GM08714 (cell line): ENCODE results near the gene LMX1A.

ENCODE experiments used
- H3K4me3 ChIP-seq: fragments of 200-500 bp; sonication (Bioruptor generic); 2 replicates; pipeline ENCODE4 v1.5.1; 2014; ENCODE audit warnings: mild to moderate bottlenecking, low read length, inconsistent platforms
- ZNF274 ChIP-seq: IDR thresholded peaks from 2 replicates; pipeline ENCODE4 v1.6.1; 2012; ENCODE audit warnings: mild to moderate bottlenecking, low read depth, low read length

The LMX1A gene

DNA sequence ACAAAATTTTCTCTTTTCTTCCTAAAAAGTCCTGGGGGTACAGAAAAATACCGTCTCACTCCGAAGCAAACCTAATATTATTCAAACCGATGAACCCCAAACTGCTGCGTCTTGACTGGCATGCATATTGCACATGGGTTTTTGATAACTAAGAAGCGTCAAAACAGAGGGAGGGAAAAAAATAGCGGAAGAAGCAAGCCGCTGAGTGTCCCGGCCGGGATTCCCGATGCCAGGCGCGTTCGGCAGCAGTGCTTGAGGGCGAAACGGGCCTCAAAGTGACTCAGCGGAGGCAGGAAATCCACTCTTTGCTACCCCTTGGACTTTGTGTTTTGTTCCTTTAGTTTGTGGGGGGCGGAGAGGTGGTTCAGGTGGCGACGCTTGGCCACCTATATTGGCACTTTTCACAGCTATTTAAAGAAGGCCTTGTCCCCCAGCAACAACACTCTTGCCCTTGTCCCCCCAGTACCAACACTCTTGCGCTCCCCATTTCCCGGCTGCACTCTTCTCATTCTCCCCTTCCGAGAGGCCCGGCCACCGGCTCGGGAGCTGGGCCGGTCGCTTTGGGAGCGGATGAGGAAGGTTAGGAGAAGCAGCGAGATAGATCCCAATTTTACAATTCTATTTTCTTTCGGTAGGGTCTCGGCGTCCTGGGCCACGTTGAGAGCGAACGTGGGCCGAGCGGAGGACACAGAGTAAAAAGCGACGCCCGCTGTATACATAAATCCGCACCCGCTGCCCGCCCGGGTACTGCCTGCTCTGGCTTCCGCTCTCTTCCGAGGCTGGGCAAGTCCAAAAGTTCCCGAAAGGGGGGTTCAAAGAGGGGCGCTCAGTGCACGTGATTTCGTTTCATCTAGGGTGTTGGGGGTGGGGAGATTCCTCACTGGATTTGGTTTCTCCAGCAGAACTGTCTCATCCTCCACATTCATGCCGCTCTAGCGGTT, 2.5 kb downstream of the LMX1A start:
- no peak overlapping the region for H3K4me3 ChIP-seq
- no peak for TF ChIP-seq ZNF274

DNA sequence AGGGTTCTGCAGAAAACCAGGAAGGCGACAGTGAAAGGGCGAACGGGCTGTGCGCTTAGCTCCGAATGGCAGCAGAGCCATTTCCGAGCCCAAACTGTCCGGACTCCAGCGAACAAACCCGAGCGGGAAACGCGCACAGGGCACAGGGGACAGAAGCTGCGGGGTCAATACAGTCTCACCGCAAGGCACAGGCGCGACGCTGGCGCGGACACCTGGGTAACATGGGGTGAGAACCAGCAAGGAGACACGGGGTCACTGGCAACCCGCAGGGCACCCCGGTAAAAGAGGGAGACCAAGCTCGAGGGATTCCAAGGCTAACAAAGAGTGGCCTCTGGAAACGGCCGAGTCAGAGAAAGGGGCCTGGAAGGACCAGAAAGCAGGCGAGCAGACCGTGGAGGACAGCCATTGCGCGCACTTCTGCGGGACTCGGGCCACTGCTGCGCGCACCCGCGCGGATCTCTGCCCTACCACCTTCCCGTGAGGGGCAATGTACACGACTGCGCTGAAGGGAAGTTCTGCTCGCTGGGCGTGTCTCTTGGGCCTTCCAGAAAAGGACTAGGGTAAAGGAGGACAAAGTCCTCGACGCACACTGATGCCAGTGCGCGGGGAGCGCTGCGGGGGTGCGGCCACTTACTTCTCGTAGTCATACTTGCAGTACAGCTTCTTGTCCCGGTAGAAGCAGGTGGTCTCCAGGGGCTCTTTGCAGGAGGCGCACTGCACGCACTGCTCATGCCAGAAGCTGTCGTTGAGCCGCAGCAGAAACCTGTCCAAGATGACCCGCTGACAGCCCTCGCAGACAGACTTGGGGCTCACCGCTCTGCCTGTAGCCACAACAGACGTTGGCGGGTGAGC, 3.8 kb downstream of the LMX1A start:
- no peak for TF ChIP-seq ZNF274
- H3K4me3 ChIP-seq = no peak overlapping the region

DNA sequence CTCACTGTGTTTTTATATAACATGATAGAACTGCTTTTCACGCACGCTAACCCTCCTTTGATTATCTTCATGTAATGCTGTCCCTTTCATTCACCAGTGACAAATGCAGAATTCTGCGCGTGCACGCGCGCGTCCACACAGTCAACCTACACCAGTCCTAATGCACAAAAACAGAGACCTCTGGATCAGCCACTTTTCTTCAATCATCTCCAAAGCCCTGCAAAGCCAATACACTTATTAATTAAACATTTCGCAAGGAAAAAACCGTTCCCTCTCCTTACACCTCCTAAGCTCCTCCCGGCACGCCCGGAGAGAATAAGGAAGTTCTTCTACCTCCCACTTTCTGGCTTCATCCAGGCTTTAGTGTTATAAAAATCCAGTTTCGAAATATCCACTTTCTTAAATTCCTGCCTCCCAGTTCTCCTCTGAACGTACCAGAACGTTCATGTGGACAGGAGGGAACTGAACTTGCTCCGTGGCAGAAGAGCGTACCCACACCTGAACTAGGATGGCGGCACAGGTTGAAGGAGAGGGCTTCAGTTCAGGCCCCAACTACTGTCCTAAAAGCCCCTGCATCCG, 4.6 kb downstream of the LMX1A start:
- H3K4me3 ChIP-seq = no peak overlapping the region
- TF ChIP-seq ZNF274 = no peak

DNA sequence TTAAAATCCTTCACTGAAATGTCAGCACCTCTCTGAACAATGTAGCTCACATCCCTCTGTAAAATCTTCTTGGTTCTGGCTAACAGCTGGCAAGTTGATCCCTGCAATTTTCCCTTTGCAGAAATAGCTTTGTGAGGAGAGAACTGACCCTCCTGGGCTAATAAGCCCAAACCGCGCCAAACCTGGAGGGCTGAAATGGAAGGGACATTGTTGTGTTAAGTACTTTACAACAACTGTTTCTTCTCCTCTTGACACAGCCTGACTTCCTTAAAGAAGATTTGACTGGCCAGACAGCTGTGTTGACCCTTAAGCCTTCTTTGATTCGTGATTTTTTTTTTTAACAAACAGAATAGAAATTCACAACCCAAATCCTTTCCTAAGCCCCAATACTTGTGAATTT, 5.7 kb downstream of the LMX1A start:
- TF ChIP-seq ZNF274 = no peak
- H3K4me3 ChIP-seq = no peak overlapping the region

DNA sequence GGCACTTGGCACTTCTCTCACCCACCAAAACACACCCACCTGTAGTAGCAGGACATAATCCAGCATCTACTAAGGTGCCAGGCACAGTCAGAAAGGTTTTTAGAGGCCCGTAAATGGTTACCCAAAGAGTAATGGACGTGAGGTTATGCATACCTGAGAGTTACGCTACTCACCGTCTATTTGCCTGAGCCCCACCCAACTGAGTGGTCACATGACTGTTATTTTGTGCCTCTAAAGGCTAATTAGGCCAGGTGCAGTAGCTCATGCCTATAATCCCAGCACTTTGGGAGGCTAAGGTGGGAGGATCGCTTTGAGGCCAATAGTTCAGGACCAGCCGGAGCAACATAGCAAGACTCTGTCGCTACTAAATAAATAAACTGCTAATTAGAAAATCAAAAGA, 11.0 kb downstream of the LMX1A start:
- no peak for TF ChIP-seq ZNF274
- H3K4me3 ChIP-seq = no peak overlapping the region

DNA sequence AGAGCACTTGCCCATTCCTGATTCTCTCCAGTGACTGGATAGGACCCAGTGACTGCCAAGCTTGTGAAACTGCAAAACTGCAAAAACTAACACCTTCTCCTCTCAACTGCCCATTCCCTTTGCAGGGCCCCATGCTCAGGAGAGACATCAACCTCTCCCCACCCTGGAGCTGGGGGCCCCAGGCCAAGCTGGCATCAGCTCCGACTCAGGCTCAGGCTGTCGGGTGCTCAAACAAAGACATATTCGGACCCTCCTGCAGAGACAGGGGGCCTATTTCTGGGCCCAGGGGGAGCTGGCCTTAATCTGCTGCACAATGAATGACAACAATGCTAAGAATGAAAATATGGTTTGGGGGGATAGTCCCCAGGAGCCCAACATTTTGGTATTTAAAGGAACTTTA, 11.8 kb downstream of the LMX1A start:
- TF ChIP-seq ZNF274 = no peak
- H3K4me3 ChIP-seq = no peak overlapping the region

DNA sequence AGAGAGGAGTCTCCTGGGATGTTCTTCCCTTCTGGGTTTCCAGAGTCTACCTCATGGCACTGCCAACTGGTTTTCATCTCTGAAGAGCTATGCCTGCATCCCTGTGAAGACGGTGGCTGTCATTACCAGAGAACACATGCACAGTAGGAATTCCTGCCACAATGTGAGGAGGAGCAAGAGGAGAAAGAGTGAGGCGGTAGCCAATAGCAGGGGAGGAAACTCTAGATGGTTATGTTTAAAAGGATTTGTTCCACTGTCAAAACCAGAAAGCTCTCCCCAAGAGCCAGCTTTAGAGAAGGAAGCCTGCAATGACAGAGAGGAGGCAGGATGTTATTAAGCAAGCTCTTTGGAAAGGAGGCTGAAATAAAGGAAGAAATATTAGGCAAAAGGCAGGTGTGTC, 12.3 kb downstream of the LMX1A start:
- H3K4me3 ChIP-seq = no peak overlapping the region
- no peak for TF ChIP-seq ZNF274

DNA sequence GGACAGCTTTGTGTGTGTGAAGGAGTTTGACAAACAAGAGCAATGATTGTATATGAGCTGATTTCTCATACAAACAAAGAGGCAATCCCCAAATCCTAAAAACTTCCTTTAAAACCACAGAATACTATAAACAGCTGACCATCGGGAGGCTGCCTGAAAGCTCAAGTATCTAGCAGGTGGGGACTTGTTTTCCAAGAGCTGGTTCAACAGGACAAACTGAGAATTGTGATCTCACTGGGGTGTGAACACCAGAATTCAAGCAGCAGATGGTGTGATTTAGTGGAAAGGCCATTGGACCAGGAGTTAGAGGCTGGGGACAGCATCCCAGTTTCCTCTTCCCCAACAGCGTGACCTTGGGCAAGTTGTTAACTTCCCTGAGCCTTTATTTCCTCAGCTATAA, 13.9 kb downstream of the LMX1A start:
- H3K4me3 ChIP-seq = no peak overlapping the region
- no peak for TF ChIP-seq ZNF274

DNA sequence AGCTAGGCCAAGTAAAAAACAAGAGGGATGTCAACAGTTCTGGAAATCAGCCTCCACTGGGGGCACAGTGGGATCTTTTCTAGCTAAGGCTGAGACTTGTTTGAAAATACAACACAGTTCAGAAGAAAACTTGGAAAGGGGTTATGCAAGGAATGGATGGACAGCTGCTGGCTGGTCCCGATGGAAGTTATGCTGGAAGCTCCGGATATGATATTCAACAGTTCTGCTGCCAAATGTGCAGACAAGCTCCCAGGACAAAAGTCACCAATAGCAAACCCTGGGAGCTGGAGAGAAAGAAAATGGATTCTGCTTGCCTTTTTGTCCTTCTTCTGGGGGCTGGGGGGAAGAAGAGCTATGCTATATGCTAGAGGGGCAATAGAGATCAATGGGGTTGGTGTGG, 14.3 kb downstream of the LMX1A start:
- no peak for TF ChIP-seq ZNF274
- H3K4me3 ChIP-seq = no peak overlapping the region

DNA sequence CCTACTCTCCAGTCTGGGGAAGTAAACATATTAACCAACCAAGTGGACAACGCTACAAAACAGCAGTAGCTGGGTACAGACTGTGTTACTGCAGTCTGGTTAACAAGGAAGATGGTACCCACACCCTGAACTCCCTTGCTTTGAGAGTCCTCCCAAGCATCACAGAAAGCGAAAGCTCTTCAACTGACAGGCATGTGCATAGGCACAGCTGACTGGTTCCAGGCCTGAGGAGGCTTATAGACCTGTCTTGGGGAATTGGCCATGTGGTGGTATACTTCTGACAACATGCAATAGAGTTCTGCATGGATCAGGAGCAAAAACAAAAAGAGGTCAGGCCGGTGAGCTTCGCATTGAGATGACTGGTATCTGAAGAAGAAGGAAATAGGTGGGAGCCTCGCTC, 17.4 kb downstream of the LMX1A start:
- no peak for TF ChIP-seq ZNF274

DNA sequence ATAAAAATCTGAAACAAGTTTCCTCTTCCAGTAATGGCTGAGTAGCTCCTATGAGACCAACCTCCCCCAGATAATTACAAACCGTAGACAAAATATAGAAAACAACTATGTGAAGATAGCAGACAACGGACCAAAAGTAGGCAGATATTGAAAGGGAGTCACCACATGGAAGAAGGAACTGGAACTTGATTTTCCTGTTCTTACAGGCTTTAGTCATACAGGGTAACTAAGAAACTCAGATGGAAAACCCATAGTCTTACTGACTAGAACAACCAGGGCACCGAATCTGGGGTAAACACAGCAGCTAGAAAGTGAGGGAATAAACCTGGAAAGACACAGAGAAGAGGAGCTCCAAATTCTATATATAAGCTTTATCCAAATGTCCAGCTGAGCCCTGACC, 26.0 kb downstream of the LMX1A start:
- no peak for TF ChIP-seq ZNF274
- H3K4me3 ChIP-seq = no peak overlapping the region

More for the DNA sequence above, 17.4 kb downstream of the LMX1A start:
- H3K4me3 ChIP-seq = no peak overlapping the region

DNA sequence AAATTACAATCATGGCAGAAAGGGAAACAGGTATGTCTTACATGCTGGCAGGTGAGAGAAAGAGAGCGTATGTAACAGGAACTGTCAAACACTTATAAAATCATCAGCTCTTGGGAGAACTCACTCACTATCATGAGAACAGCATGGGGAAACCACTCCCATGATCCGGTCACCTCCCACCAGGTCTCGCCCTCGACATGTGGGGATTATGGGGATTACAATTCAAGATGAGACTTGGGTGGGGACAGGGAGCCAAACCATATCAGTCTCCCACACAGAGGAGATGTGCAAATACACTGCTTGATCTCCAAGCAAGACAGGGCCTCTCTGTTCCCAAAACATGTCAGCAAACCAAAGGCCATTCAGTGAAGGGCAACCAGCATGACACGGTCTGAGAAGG, 27.4 kb downstream of the LMX1A start:
- TF ChIP-seq ZNF274 = no peak
- no peak overlapping the region for H3K4me3 ChIP-seq

DNA sequence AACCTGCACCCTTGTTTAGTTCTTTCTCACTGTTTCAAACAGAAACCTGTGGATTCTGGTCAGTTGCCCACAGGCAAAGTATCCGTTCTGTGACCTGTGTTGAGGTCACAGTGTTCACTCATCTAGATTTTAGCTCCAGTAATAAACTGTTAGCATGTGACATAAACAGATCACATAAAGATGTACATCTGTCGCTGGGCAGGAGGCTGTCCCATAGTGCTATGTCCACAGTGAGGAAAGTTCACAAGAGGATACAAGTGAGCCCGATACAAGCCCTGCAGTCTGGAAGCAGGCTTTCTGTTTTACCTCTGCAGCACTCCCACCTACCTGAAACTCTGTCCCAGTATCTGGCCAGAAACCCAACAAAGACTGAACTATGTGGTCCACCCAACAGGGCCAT, 28.4 kb downstream of the LMX1A start:
- no peak overlapping the region for H3K4me3 ChIP-seq
- no peak for TF ChIP-seq ZNF274

DNA sequence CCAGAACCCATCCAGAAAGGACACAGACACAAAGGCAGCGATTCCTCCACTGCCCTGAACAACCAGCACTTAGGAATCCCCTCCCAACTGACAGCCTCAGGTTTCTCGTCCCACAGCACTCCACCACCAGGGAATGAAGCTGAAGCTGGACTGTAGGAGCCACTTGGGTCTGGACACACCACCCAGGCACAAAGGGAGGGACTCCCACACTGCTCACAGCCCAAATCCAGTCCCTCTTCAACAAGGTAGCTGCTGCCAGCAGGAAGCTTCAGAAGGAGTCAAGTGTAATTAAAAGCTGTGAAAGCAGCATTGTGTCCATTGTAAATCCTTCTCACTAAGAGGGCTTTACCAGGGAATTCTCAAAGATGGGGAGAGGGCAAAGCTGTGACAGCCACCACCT, 29.0 kb downstream of the LMX1A start:
- no peak for TF ChIP-seq ZNF274
- no peak overlapping the region for H3K4me3 ChIP-seq

DNA sequence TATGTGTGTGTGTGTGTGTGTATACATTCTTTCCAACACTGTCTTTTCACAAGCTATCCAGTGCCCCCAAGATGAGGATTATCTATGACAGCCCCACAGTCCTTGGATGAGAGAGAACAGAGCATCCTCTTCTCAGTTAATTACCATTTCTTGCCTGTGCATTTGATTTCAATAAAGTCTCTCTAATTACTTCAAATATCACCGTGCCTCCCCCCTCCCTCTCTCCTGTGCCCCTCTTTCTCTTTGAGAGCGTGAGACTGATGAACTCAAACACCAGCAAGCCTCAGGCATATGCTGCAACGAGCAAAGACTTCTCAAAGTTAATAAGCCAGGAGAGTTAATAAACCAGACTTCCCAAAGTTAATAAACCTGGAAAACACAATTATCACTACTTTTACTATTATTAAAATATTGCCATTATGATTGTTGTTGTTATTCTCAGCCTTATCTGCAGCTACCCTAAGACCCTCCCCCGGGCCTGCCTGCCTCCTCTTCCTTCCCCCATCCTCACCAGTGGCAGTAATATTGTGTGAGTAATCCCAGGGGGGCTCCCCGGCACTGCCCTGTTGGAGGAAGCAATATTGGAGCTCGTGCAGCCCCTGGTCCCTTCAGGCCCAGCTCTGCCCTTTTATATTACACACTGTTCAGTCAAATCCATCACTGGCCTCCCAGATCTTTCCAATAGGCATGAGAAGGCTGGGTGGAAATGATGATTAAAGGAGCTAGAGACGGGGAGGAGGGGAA, 30.9 kb downstream of the LMX1A start:
- no peak overlapping the region for H3K4me3 ChIP-seq

More for the DNA sequence above, 30.9 kb downstream of the LMX1A start:
- no peak for TF ChIP-seq ZNF274
